Esophagus squamous epithelium (tissue), 4 donors: ENCODE measurements around the gene BBS12.

Experiments used
- POLR2A ChIP-seq, 4 donors: fragments of 450-650 bp; IDR thresholded peaks; one replicate each; pipeline ENCODE4 v1.6.1; 2017; ENCODE audit warnings: antibody characterized with exemption in 4 of 4, mild to moderate bottlenecking in 4 of 4, moderate library complexity in 3 of 4
- TF ChIP-seq, protein P1 (sequence below), 6 experiments: fragments of 450-650 bp in 4 of 6; fragments of 200-600 bp in 2 of 6; sonication (generic) in 2 of 6; IDR thresholded peaks; one replicate each; pipeline ENCODE4 v1.5.1; 2016 to 2019; ENCODE audit warnings: antibody characterized with exemption in 6 of 6, mild to moderate bottlenecking in 4 of 6, moderate library complexity in 4 of 6

GRCh38 chr4:122728856-122729255, 3.6 kb upstream of the BBS12 start:
- no peak for TF ChIP-seq POLR2A (IDR thresholded peaks at IDR 0.05)
- TF ChIP-seq, protein P1, sequence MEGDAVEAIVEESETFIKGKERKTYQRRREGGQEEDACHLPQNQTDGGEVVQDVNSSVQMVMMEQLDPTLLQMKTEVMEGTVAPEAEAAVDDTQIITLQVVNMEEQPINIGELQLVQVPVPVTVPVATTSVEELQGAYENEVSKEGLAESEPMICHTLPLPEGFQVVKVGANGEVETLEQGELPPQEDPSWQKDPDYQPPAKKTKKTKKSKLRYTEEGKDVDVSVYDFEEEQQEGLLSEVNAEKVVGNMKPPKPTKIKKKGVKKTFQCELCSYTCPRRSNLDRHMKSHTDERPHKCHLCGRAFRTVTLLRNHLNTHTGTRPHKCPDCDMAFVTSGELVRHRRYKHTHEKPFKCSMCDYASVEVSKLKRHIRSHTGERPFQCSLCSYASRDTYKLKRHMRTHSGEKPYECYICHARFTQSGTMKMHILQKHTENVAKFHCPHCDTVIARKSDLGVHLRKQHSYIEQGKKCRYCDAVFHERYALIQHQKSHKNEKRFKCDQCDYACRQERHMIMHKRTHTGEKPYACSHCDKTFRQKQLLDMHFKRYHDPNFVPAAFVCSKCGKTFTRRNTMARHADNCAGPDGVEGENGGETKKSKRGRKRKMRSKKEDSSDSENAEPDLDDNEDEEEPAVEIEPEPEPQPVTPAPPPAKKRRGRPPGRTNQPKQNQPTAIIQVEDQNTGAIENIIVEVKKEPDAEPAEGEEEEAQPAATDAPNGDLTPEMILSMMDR (IDR thresholded peaks at IDR 0.05) = no peak
